EL (cell line): ENCODE measurements around the gene GAGE13.
"Not testable (repeated sequence)": the region's sequence is repeated elsewhere in the genome, so short reads cannot be mapped to it uniquely, and the experiment has no call there.

Source experiments
- DNase-seq: peaks from one replicate; pipeline ENCODE4 v3.0.0-alpha.2; 2016

Gene GAGE13

GRCh38 chrX:49341449-49341848 lies 10.1 kb downstream of the GAGE13 start:
- not testable (repeated sequence) for DNase-seq

- not testable (repeated sequence) for DNase-seq
Observed at GRCh38 chrX:49344496-49345175, 13.3 kb downstream of the GAGE13 start.

- DNase-seq, result not testable (repeated sequence)
Observed at GRCh38 chrX:49345402-49345801, 14.0 kb downstream of the GAGE13 start.

GRCh38 chrX:49346150-49346549 lies 14.8 kb downstream of the GAGE13 start:
- not testable (repeated sequence) for DNase-seq
